GM10266 (cell line): ENCODE results near the gene GMDS.

Source experiments
- DNase-seq: peaks from one replicate; pipeline ENCODE4 v3.0.0; 2012; ENCODE audit errors: extremely low spot score
- TF ChIP-seq, protein P1 (sequence below): IDR thresholded peaks from 2 replicates; pipeline ENCODE4 v1.5.1; 2012; ENCODE audit warnings: mild to moderate bottlenecking, low read depth; ENCODE audit not compliant: control insufficient read depth, insufficient read depth; ENCODE audit errors: missing control alignments

GMDS gene

GRCh38 chr6:1890071-1890470, 355.3 kb downstream of the GMDS start:
- DNase-seq = no peak
- TF ChIP-seq, protein P1, sequence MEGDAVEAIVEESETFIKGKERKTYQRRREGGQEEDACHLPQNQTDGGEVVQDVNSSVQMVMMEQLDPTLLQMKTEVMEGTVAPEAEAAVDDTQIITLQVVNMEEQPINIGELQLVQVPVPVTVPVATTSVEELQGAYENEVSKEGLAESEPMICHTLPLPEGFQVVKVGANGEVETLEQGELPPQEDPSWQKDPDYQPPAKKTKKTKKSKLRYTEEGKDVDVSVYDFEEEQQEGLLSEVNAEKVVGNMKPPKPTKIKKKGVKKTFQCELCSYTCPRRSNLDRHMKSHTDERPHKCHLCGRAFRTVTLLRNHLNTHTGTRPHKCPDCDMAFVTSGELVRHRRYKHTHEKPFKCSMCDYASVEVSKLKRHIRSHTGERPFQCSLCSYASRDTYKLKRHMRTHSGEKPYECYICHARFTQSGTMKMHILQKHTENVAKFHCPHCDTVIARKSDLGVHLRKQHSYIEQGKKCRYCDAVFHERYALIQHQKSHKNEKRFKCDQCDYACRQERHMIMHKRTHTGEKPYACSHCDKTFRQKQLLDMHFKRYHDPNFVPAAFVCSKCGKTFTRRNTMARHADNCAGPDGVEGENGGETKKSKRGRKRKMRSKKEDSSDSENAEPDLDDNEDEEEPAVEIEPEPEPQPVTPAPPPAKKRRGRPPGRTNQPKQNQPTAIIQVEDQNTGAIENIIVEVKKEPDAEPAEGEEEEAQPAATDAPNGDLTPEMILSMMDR = no peak

DNA sequence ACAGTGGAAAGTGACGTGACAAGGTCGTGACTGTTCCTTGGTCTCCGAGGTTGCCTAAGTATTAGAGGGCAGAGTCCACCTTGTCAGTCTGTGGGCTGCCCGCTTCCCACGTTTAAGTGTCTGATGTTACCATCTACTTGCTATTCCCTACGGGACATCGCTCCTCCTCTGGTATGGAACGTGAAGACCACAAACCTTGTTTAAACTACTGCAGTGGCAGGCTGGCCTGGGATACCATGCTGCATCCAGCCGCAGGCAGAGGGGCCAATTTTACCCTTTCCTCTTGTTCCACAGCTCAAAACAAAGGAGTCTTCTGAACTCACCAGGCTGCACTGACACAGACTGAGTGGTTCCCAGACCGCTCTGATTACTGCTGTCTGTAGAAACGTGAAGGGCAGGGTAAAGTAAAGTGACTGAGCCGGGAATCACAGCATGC, 359.8 kb downstream of the GMDS start:
- TF ChIP-seq, protein P1 = no peak
- DNase-seq = no peak

- DNase-seq = no peak
- TF ChIP-seq, protein P1 = no peak
Measured at GRCh38 chr6:1884313-1884712, 361.1 kb downstream of the GMDS start.

GRCh38 chr6:1878330-1878729, 367.1 kb downstream of the GMDS start:
- no peak for DNase-seq
- TF ChIP-seq, protein P1 = no peak

DNA sequence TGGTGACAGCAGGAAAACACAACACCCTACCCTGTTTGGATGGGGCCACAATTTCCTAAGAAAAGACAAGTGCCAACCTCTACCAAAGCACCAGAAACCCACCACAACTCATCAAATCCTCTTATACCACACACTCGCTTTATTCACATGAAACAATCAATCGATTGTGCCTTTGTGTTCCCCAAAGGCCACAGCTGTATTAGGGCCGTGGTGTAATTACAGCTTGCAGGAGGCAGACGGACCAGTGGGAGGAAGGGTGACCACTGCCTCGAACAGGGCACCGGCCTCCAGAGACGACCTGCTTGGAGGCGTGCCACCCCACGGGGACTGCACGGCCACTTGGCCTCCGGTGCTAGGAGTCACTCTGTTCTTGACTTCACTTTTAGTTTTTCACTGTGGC, 371.6 kb downstream of the GMDS start:
- DNase-seq = no peak

DNA sequence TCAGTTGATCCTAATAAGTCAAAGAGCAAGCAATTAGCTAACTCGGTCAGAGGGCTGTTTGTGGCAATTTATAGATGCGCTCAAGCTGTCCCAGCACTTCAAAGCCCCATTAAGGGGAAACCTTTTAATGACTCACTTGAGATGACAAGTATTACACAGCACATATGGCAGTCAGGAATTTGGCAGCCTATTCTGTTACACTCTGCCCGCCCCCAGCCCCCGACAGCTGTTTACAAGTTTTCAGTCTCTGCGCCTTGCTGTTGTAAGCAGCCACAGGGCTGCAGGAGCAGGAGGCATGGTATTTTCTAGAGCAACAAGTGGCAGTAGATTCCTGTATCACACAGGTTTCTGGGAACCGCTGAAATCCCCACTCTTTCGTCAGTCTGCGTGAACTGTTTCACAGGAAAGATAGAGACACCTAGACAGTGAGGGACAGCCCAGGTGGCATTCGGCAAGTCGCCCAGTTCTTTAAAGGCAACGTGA, 372.7 kb downstream of the GMDS start:
- no peak for DNase-seq
- TF ChIP-seq, protein P1 = no peak

More for the DNA sequence above, 371.6 kb downstream of the GMDS start:
- TF ChIP-seq, protein P1 = no peak

- TF ChIP-seq, protein P1 = no peak
- no peak for DNase-seq
Measured at GRCh38 chr6:1871724-1872315, 373.6 kb downstream of the GMDS start.
